HT1080 (cell line): Measurements from ENCODE around the gene ATP6V1B1. TPM values are rescaled to one million over a fixed set of nuclear protein-coding genes. Genes with fewer than 3 reads are reported as not detected.
A peak's percentile ranks its signal among the peaks of the same experiment; 100 is the strongest.
"Not testable (repeated sequence)": the region's sequence is repeated elsewhere in the genome, so short reads cannot be mapped to it uniquely, and the experiment has no call there.

Experiments used
- DNase-seq: peaks from one replicate; pipeline ENCODE4 v3.0.0-alpha.2; 2015; ENCODE audit warnings: low read depth
- small RNA-seq: library from RNA; depleted of rRNA; stranded (forward); fragments of <200 nt; gene quantifications from one replicate; pipeline ENCODE3, GENCODE V24; 2014
- total RNA-seq: library from RNA; depleted of rRNA; stranded (reverse); fragments of >200 nt; shearing (Covaris generic); gene quantifications from 2 replicates; pipeline ENCODE4 v1.2.3, GENCODE V29; 2014; rRNA removed

ATP6V1B1 gene
- total RNA-seq, 1 experiment from 2014 or later = not detected

DNA sequence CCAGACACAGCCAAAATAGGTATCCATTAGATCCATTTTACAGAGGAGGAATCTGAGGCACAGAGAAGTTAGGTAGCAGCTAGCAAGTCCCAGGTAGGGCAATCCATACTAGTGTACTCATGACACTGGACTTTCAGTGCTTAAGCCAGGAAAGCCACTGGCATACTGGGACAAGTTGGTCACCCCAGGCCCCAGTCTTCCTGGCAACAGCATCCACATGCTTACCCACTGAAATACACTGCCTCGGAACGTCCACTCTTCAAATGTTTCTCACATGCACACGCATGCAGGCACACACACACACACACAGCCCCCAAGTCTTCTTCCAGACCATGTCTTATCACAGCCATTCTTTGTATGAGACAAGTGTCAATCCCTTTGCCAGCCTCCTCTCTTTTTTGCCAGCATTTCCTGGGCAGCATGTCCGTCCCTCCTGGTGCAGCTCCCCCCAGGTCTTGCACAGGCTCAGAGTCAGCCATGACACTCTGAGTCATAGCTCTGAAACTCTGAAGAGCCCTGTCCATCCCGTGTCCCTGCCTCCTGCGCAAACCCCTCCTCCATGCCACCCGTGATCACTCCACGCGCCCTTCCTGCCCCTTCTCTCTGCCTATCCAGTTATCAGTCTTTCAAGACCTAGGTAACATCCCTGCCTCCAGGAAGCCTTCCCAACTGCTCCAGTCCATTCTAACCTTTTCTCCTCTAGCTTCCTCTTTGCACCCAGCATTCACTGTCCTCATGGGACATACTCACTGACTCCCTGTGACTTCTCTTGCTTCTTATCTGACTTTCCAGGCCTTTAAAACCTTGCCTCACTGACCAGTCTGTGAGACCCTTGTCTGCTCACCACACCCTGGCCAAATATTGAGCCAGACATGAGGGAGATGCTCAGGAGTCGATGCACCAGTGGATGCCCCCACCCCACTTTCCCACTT is 69.8 kb downstream of the ATP6V1B1 start:
- peak; percentile 24 for DNase-seq

DNA sequence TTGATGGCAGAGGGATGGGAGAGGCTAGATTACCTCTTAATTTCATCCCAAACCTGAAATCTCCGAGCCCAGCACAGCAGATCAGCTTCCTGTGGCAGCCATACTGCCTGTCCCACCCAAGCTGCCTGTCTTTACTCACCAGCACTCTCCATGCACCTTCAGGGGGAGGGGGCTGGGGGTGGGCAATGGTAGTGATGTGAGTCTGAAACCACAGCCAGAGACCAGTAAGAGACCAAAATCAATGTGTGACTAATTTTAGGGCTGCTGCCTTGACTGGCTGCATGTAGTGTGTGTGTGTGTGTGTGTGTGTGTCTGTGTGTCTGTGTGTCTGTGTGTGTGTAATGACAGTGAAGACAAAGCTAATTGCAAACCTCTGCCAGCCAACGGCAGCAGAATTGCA is 70.6 kb downstream of the ATP6V1B1 start:
- DNase-seq = no peak

DNA sequence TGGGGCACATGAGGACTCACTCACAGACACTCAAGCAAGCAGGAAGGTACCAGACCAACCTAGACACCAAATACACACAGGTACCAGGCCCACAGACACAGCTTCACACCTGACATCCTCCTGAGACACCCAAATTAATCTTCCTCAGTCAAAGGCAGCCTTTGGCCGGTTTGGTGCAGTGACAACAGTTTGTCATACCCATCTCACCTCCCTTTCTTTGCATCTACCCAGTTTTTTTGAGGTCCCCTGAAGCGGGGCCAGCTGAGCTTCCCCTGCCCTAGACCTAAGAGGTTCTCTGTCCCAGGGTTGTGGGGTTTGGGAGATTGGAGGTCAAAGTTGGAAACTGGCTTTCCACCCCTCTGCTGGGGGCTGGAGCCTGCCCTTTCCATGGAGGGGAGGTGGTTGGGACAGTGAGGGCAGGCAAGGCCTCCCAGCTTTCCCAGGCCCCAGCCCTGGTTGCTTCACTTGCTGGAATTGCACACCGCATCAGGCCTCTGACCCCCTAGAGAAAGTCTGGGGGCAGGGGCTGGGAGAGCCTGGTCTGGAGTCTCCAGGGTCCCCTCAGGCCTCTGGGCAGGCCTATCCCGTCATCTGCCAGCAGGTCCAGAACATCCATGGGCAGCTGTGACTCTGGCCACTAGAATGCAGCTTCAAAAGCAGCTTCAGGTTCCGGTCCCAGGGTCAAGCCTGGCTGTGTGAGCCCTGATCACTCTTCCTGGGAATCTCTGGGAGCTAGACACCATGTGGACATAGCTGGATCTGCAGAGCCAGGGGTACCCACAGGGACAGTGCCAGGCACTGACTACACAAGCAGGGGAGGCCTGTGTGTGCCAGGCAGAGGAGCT is 71.5 kb downstream of the ATP6V1B1 start:
- no peak for DNase-seq

DNA sequence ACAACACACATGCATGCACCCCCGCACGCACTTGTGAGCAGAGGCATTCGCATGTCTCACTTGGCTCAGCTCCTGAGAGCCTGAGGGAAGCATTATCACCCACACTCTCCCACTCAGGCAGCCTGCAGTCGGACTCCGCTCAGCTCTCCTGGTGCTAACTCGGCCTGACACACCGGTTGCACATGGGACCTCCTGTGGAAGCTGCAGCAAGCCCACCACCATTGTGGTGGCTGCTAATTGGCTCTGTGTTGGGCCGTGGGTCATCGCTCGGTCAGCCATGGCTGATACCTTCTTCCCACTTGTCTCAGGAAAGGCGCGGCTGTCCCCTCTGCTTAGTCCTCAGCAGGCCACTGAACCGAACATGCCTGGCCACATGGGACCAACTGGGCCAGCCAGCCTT is 72.6 kb downstream of the ATP6V1B1 start:
- no peak for DNase-seq

DNA sequence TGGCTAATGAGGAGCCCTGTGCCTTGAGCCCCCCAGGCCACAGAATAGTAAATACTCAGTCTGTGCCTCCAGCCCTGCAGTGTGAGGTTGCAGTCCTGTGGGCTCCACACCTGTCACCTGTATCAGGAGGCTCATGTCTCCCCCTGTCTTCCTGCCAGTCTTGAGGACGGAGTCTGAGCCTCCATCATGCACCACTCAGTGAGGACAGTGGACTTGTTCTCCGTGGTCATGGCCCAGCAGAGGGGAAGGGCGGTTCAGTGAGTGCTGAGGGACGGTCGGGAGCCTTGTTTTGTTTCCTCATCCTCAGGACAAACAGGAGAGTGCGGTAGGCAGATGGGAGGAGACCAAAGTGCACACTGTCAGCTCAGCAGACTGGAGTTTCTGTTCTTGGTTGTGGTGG is 76.1 kb downstream of the ATP6V1B1 start:
- DNase-seq = not testable (repeated sequence)

Small RNAs within 50 kb of the gene (small RNA-seq; reads per million reads assigned to genes)
- gene RF02272 (not detected), gene RN7SL160P (not detected)

Other genes starting within 250 kb of the ATP6V1B1 start
- gene ADD2, start 167.7 kb upstream of the ATP6V1B1 start, total RNA-seq = 39.3 and 79.9 TPM in 2 replicates
- not detected in 2 replicates for gene FIGLA, start 145.3 kb upstream of the ATP6V1B1 start, total RNA-seq
- gene CLEC4F, start 115.3 kb upstream of the ATP6V1B1 start, total RNA-seq = not detected in 2 replicates
- gene CD207, start 100.1 kb upstream of the ATP6V1B1 start, total RNA-seq = not detected in 2 replicates
- gene VAX2, start 35.3 kb upstream of the ATP6V1B1 start, total RNA-seq = not detected in 2 replicates
- gene ANKRD53, start 42.7 kb downstream of the ATP6V1B1 start, total RNA-seq = 0.03 TPM in 1 of 2 replicates, not detected in the other
- gene TEX261, start 59.0 kb downstream of the ATP6V1B1 start, total RNA-seq = 38.4 and 60.1 TPM in 2 replicates
- 33.2 and 45.5 TPM in 2 replicates for gene NAGK, start 132.7 kb downstream of the ATP6V1B1 start, total RNA-seq
- 6.5 and 8.5 TPM in 2 replicates for gene MCEE, start 194.3 kb downstream of the ATP6V1B1 start, total RNA-seq
- gene MPHOSPH10, start 194.7 kb downstream of the ATP6V1B1 start, total RNA-seq = 22.7 and 26.6 TPM in 2 replicates